Measurements from ENCODE around the gene PCDHA13. TPM values are rescaled to one million over a fixed set of nuclear protein-coding genes. Genes with fewer than 3 reads are reported as not detected.
"Not testable (repeated sequence)": the region's sequence is repeated elsewhere in the genome, so short reads cannot be mapped to it uniquely, and the experiment has no call there.

The PCDHA13 gene, protein sequence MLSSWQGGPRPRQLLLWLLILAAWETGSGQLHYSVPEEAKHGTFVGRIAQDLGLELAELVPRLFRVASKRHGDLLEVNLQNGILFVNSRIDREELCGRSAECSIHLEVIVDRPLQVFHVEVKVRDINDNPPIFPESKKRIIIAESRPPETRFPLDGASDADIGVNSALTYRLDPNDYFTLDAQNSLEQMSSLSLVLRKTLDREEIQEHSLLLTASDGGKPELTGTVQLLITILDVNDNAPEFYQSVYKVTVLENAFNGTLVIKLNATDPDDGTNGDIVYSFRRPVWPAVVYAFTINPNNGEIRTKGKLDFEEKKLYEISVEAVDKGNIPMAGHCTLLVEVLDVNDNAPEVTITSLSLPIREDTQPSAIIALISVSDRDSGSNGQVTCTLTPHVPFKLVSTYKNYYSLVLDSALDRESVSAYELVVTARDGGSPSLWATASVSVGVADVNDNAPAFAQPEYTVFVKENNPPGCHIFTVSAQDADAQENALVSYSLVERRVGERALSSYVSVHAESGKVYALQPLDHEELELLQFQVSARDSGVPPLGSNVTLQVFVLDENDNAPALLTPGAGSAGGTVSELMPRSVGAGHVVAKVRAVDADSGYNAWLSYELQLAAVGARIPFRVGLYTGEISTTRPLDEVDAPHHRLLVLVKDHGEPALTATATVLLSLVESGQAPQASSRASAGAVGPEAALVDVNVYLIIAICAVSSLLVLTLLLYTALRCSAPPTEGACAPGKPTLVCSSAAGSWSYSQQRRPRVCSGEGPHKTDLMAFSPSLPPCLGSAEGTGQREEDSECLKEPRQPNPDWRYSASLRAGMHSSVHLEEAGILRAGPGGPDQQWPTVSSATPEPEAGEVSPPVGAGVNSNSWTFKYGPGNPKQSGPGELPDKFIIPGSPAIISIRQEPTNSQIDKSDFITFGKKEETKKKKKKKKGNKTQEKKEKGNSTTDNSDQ
- polyA plus RNA-seq (ENCODE audit: insufficient read length in 3 of 3), result under 1 TPM in 1 of 3 donors, not detected in 2; 0.07 TPM
- long read RNA-seq, donor 1, result 0 reads
- long read RNA-seq, donor 2, result 0 reads
- long read RNA-seq, donor 3, result 0 reads
- long read RNA-seq, donor 4, result 0 reads
- long read RNA-seq, donor 5, result 0 reads
- long read RNA-seq, donor 6, result 0 reads
- long read RNA-seq, donor 7, result 0 reads
- long read RNA-seq, donor 8, partial matches to known transcripts, result 0 of 1 reads
- long read RNA-seq, donor 8, other reads (novel, unspliced or antisense), result 0 of 1 reads
- long read RNA-seq, donor 9, result 0 reads
- long read RNA-seq, donor 10, result 0 reads
- long read RNA-seq, donor 11, result 0 reads
- long read RNA-seq, donor 12, result 0 reads
- long read RNA-seq, donor 13, partial matches to known transcripts, result 0 of 1 reads
- long read RNA-seq, donor 13, other reads (novel, unspliced or antisense), result 0 of 1 reads
- long read RNA-seq, donor 14, result 0 reads
- long read RNA-seq, donor 15, partial matches to known transcripts, result 0 of 1 reads
- long read RNA-seq, donor 15, other reads (novel, unspliced or antisense), result 0 of 1 reads
- long read RNA-seq, donor 16, result 0 reads

DNA sequence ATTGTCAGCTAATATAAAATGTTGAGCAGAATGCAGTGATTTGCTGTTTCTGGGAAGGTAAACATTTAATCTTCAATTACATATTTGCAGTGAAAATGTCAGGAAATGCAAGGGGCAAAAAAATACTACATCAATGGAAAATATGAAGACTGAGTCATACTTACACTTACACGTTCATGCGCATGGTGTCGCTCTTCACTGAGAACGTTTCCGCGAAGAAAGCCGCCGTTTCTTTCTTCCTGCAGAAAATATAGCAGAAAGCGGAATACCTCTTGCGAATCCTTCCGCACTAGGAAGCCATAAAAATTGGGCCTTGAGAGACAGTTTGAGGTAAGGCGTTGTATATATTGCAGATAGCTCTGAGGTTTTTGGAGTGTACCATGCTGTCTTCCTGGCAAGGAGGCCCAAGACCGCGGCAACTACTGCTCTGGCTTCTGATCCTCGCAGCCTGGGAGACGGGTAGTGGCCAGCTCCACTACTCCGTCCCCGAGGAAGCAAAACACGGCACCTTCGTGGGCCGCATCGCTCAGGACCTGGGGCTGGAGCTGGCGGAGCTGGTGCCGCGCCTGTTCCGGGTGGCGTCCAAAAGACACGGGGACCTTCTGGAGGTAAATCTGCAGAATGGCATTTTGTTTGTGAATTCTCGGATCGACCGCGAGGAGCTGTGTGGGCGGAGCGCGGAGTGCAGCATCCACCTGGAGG, at the start of gene PCDHA13:
PCDHA13 (plus strand) TSS at position 236 of the 702 bp plus-strand sequence; CDS start at position 381, 145 bp downstream.
- DNase-seq, result no peak

DNA sequence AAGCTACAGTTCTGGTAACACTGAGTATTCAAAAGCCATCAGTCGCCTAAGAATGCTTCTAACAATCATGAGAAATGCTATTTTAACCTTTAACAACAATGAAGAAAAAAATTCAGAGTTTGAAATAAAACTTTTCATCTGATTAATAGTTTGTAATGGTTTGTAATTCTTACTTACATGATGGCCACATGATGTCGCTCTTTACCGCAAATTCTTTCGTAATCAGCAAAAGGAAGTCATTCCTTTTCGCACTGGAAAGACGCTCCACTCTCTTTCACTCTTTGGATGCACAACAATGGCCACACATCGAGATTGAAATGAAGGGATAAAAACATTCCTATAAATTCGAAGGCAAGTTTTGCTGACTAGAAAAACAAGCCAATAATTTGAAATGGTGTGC, 47.9 kb upstream of the PCDHA13 start, which contains the start of gene PCDHA7:
PCDHA7 (plus strand) TSS at position 277 of the 400 bp plus-strand sequence; CDS start at position 392, 115 bp downstream.
- DNase-seq, result peak; percentile 2

DNA sequence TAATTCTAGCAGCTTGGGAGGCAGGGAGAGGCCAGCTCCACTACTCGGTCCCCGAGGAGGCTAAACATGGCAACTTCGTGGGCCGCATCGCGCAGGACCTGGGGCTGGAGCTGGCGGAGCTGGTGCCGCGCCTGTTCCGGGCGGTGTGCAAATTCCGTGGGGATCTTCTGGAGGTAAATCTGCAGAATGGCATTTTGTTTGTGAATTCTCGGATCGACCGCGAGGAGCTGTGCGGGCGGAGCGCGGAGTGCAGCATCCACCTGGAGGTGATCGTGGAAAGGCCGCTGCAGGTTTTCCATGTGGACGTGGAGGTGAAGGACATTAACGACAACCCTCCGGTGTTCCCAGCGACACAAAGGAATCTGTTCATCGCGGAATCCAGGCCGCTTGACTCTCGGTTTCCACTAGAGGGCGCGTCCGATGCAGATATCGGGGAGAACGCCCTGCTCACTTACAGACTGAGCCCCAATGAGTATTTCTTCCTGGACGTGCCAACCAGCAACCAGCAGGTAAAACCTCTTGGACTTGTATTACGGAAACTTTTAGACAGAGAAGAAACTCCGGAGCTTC, 47.4 kb upstream of the PCDHA13 start:
- not testable (repeated sequence) for DNase-seq

DNA sequence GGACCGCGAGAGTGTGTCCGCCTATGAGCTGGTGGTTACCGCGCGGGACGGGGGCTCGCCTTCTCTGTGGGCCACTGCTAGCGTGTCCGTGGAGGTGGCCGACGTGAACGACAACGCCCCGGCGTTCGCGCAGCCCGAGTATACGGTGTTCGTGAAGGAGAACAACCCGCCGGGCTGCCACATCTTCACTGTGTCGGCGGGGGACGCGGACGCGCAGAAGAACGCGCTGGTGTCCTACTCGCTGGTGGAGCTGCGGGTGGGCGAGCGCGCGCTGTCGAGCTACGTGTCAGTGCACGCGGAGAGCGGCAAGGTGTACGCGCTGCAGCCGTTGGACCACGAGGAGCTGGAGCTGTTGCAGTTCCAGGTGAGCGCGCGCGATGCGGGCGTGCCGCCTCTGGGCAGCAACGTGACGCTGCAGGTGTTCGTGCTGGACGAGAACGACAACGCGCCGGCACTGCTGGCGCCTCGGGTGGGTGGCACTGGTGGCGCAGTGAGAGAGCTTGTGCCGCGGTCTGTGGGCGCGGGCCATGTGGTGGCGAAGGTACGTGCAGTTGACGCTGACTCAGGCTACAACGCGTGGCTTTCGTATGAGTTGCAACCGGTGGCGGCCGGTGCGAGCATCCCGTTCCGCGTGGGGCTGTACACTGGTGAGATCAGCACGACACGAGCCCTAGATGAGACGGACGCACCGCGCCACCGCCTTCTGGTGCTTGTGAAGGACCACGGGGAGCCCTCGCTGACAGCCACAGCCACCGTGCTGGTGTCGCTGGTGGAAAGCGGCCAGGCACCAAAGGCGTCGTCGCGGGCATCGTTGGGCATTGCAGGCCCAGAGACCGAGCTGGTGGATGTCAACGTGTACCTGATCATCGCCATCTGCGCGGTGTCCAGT, 46.1 kb upstream of the PCDHA13 start:
- no peak for DNase-seq

DNA sequence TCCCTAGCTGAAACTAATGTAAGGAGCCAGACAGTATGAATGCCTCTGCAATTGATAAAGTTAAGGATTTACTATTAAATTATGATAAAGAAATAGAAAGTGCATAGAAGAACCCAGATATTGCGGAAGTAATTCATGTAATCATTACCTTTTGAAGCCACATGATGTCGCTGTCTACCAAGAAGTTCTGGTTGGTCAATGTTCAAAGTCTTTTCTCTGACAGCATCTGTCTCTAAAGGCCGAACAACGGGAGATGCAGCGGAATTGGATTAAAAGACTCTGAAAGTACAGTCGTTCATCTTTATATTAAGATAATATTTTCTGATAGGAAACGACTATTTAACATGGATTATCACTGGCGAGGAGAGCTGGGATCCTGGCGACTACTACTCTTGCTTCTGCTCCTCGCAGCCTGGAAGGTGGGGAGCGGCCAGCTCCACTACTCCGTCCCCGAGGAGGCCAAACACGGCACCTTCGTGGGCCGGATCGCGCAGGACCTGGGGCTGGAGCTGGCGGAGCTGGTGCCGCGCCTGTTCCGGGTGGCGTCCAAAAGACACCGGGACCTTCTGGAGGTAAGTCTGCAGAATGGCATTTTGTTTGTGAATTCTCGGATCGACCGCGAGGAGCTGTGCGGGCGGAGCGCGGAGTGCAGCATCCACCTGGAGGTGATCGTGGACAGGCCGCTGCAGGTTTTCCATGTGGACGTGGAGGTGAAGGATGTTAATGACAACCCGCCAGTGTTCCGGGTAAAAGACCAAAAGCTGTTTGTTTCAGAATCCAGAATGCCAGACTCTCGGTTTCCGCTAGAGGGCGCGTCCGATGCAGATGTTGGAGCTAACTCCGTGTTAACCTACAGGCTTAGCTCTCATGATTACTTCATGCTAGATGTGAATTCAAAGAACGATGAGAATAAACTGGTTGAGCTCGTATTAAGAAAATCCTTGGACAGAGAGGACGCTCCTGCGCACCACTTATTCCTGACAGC, 40.7 kb upstream of the PCDHA13 start, which contains the start of gene PCDHA8:
PCDHA8 (plus strand) TSS at position 210 of the 985 bp plus-strand sequence; CDS start at position 345, 135 bp downstream.
- no peak for DNase-seq

DNA sequence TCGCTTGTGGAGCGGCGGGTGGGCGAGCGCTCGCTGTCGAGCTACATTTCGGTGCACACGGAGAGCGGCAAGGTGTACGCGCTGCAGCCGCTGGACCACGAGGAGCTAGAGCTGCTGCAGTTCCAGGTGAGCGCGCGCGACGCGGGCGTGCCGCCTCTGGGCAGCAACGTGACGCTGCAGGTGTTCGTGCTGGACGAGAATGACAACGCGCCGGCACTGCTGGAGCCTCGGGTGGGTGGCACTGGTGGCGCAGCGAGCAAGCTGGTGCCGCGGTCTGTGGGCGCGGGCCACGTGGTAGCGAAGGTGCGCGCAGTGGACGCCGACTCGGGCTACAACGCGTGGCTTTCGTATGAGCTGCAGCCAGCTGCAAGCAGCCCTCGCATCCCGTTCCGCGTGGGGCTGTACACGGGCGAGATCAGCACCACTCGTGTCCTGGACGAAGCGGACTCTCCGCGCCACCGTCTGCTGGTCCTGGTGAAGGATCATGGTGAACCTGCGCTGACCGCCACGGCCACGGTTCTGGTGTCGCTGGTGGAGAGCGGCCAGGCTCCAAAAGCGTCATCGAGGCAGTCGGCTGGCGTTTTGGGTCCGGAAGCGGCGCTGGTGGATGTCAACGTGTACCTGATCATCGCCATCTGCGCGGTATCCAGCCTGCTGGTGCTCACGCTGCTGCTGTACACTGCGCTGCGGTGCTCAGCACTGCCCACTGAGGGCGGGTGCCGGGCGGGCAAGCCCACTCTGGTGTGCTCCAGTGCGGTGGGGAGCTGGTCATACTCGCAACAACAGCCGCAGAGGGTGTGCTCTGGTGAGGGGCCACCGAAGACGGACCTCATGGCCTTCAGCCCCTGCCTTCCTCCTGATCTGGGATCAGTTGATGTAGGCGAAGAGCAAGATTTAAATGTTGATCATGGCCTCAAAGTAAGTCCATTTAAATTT, 38.9 kb upstream of the PCDHA13 start:
- no peak for DNase-seq

DNA sequence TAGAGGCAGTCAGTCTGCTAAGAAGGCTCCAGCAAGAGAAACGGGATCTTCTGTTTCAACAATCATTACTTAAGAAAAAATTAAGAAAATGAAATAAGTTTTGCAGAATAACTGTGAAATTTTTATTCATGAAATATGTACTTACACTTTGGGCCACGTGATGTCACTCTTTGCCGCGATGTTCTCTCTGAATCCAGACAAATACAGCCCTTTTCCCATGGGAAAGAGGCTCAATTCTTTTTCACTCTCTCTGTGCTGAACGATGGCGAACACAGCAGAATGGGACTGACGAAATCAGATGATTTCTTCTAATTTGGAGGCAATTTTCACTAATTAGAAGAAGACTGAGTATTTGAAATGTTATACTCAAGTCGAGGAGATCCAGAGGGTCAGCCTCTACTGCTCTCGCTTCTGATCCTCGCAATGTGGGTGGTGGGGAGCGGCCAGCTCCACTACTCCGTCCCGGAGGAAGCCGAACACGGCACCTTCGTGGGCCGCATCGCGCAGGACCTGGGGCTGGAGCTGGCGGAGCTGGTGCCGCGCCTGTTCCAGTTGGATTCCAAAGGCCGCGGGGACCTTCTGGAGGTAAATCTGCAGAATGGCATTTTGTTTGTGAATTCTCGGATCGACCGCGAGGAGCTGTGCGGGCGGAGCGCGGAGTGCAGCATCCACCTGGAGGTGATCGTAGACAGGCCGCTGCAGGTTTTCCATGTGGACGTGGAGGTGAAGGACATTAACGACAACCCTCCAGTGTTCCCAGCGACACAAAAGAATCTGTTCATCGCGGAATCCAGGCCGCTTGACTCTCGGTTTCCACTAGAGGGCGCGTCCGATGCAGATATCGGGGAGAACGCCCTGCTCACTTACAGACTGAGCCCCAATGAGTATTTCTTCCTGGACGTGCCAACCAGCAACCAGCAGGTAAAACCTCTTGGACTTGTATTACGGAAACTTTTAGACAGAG, 33.5 kb upstream of the PCDHA13 start, which contains the start of gene PCDHA9:
PCDHA9 (plus strand) TSS at position 244 of the 964 bp plus-strand sequence; CDS start at position 358, 114 bp downstream.
- not testable (repeated sequence) for DNase-seq

DNA sequence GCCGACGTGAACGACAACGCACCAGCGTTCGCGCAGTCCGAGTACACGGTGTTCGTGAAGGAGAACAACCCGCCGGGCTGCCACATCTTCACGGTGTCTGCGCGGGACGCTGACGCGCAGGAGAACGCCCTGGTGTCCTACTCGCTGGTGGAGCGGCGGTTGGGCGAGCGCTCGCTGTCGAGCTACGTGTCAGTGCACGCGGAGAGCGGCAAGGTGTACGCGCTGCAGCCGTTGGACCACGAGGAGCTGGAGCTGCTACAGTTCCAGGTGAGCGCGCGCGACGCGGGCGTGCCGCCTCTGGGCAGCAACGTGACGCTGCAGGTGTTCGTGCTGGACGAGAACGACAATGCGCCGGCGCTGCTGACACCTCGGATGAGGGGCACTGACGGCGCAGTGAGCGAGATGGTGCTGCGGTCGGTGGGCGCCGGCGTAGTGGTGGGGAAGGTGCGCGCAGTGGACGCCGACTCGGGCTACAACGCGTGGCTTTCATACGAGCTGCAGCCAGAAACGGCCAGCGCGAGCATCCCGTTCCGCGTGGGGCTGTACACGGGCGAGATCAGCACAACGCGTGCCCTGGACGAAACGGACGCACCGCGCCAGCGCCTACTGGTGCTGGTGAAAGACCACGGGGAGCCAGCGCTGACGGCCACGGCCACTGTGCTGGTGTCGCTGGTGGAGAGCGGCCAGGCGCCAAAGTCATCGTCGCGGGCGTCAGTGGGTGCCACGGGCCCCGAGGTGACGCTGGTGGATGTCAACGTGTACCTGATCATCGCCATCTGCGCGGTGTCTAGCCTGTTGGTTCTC, 31.9 kb upstream of the PCDHA13 start:
- not testable (repeated sequence) for DNase-seq

DNA sequence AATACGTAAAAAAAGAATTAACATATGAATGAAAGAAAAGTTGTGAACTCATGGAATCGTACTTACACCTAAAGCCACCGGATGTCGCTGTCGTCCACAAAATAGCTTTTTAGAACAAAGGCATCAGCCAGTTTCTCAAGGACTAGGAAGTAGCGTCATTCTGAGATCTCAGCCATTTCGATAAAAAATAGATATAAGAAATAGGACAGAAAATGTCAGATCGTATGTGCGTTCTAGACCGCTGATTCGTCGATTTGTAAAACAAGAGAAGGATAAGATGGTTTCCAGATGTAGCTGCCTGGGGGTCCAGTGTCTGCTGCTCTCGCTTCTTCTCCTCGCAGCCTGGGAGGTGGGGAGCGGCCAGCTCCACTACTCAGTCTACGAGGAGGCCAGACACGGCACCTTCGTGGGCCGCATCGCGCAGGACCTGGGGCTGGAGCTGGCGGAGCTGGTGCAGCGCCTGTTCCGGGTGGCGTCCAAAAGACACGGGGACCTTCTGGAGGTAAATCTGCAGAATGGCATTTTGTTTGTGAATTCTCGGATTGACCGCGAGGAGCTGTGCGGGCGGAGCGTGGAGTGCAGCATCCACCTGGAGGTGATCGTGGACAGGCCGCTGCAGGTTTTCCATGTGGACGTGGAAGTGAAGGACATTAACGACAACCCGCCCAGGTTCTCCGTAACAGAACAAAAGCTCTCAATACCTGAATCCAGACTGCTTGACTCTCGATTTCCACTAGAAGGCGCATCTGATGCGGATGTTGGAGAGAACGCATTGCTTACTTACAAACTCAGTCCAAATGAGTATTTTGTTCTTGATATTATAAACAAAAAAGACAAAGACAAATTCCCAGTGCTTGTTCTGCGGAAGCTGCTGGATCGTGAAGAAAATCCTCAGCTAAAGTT, 25.9 kb upstream of the PCDHA13 start, which contains the start of gene PCDHA10:
PCDHA10 (plus strand) TSS at position 126 of the 903 bp plus-strand sequence; CDS start at position 278, 152 bp downstream.
- DNase-seq, result peak; percentile 8

DNA sequence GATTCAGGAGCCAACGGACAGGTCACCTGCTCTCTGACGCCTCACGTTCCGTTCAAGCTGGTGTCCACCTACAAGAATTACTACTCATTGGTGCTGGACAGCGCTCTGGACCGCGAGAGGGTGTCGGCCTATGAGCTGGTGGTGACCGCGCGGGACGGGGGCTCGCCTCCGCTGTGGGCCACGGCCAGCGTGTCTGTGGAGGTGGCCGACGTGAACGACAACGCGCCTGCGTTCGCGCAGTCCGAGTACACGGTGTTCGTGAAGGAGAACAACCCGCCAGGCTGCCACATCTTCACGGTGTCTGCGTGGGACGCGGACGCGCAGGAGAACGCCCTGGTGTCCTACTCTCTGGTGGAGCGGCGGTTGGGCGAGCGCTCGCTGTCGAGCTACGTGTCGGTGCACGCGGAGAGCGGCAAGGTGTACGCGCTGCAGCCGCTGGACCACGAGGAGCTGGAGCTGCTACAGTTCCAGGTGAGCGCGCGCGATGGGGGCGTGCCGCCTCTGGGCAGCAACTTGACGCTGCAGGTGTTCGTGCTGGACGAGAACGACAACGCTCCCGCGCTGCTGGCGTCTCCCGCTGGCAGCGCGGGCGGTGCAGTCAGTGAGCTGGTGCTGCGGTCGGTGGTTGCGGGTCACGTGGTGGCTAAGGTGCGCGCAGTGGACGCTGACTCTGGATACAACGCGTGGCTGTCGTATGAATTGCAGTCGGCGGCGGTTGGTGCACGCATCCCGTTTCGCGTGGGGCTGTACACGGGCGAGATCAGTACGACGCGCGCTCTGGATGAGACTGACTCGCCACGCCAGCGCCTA, 24.5 kb upstream of the PCDHA13 start:
- DNase-seq, result no peak

DNA sequence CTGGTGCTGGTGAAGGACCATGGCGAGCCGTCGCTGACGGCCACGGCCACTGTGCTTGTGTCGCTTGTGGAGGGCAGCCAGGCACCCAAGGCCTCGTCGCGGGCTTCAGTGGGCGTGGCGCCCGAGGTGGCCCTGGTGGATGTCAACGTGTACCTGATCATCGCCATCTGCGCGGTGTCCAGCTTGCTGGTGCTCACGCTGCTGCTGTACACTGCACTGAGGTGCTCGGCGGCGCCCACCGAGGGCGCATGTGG, 24.0 kb upstream of the PCDHA13 start:
- DNase-seq, result no peak
